ENCODE data around the gene SETD7.

The SETD7 gene

DNA sequence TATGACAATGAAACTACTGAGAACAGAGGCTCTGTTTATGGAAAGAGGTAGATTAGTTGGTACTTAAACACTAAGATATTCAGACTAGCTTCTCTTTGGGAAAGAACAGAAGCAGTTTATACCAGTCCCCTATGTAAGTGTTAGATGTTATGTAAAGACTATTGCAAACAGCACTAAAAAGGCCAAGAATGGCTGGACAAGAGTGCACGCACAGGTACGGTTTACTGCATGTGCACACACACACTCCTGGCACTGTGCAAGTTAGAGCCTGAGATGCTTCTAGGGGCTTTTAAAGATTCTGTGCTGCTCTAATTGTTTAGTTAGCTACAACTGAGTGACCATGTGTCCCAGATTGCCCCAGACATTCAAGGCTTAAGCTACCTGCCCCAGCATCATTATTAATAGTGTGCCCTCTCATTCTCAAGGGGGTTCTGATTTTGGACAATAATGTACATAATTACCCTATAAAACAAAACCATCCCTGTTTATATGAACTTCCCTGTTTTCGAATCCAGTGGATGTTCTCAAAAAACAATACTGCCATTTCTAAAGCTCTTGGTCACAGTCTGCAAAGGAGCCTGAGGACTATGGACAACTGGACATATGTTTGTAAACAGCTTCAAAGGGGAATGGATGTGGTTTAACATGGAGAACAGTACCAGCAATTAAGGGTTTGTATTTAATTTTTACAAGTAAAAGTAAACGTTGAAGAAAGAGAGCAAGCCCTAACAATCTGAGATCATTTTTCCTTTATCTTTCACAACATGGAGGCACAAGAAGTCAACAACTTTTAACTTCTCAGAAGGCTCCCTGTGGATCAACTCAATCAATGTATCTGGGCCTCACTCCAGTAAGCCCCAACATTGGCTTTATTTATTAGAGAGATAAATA is 2.0 kb downstream of the SETD7 start:
- no peak for ATAC-seq
- TF ChIP-seq PPARA (CRISPR knock-in tag; IDR thresholded peaks at IDR 0.05; ENCODE audit: borderline replicate concordance) (no peak), ZNF70 (CRISPR knock-in tag; IDR thresholded peaks at IDR 0.05) (no peak), ZFP30 (CRISPR knock-in tag; IDR thresholded peaks at IDR 0.05) (no peak), ESRRG (CRISPR knock-in tag; IDR thresholded peaks at IDR 0.05) (no peak), ZFP3 (CRISPR knock-in tag; IDR thresholded peaks at IDR 0.05) (no peak), ZNF8 (CRISPR knock-in tag; IDR thresholded peaks at IDR 0.05) (no peak), TCF4 (CRISPR knock-in tag; IDR thresholded peaks at IDR 0.05; ENCODE audit: borderline replicate concordance) (no peak), TSHZ2 (CRISPR knock-in tag; IDR thresholded peaks at IDR 0.05) (no peak), CSRNP3 (CRISPR knock-in tag; IDR thresholded peaks at IDR 0.05) (no peak), ISL1 (CRISPR knock-in tag; IDR thresholded peaks at IDR 0.05) (no peak), CSDC2 (CRISPR knock-in tag; IDR thresholded peaks at IDR 0.05) (no peak), OSR1 (CRISPR knock-in tag; IDR thresholded peaks at IDR 0.05) (no peak), RARB (CRISPR knock-in tag; IDR thresholded peaks at IDR 0.05) (no peak), SNAI2 (CRISPR knock-in tag; IDR thresholded peaks at IDR 0.05) (no peak), ZNF565 (CRISPR knock-in tag; conservative IDR thresholded peaks at IDR 0.05; ENCODE audit: low read depth) (no peak)
- TF ChIP-seq, protein P1, sequence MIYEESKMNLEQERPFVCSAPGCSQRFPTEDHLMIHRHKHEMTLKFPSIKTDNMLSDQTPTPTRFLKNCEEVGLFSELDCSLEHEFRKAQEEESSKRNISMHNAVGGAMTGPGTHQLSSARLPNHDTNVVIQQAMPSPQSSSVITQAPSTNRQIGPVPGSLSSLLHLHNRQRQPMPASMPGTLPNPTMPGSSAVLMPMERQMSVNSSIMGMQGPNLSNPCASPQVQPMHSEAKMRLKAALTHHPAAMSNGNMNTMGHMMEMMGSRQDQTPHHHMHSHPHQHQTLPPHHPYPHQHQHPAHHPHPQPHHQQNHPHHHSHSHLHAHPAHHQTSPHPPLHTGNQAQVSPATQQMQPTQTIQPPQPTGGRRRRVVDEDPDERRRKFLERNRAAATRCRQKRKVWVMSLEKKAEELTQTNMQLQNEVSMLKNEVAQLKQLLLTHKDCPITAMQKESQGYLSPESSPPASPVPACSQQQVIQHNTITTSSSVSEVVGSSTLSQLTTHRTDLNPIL (CRISPR knock-in tag; IDR thresholded peaks at IDR 0.05; ENCODE audit: low read depth) = no peak
- TF ChIP-seq, protein P2, sequence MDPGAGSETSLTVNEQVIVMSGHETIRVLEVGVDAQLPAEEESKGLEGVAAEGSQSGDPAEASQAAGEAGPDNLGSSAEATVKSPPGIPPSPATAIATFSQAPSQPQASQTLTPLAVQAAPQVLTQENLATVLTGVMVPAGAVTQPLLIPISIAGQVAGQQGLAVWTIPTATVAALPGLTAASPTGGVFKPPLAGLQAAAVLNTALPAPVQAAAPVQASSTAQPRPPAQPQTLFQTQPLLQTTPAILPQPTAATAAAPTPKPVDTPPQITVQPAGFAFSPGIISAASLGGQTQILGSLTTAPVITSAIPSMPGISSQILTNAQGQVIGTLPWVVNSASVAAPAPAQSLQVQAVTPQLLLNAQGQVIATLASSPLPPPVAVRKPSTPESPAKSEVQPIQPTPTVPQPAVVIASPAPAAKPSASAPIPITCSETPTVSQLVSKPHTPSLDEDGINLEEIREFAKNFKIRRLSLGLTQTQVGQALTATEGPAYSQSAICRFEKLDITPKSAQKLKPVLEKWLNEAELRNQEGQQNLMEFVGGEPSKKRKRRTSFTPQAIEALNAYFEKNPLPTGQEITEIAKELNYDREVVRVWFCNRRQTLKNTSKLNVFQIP (CRISPR knock-in tag; IDR thresholded peaks at IDR 0.05; ENCODE audit: borderline replicate concordance, low read depth) = no peak

DNA sequence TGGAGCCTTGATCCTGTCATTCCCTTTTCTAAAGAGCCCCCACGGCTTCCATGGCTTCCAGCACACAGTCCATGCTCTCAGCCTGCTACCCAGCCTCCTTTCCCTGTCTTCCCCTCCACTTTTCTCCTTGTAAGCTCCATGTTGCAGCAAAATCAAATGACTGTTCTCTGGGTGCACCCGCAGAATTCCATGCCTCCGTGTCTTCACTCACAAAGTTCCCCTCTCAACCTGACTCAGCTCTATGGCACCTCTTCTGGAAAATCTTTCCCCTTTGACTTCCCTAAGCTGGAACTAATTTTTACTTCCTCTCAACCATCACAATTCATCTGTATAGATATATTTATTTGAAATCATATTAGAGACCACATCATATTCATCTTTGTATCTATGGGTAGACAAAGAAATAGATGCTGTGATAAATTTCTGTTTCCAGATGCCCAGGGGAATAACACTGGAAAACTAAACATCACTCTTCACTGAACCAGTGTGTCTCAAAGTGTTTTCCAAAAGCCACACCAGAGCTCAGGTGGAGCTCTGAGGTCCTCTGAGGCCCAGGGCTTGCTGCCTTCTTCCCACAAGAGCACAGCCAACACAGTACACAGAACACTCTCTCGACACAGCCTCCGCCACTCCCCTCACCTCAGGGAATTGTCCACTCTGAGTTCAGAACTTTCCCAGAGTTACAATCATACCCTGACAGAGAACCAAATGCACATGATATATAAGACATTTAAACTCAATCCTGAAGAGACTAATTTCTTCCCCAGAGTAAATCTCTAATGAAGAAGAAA is 3.3 kb downstream of the SETD7 start:
- no peak for ATAC-seq
- no peak for TF ChIP-seq RARB (CRISPR knock-in tag; IDR thresholded peaks at IDR 0.05)
- TF ChIP-seq, protein P1 (CRISPR knock-in tag; IDR thresholded peaks at IDR 0.05; ENCODE audit: low read depth) = no peak
- TF ChIP-seq TSHZ2 (CRISPR knock-in tag; IDR thresholded peaks at IDR 0.05) = no peak
- no peak for TF ChIP-seq CSDC2 (CRISPR knock-in tag; IDR thresholded peaks at IDR 0.05)
- no peak for TF ChIP-seq OSR1 (CRISPR knock-in tag; IDR thresholded peaks at IDR 0.05)
- TF ChIP-seq TCF4 (CRISPR knock-in tag; IDR thresholded peaks at IDR 0.05; ENCODE audit: borderline replicate concordance) = no peak
- TF ChIP-seq ZFP30 (CRISPR knock-in tag; IDR thresholded peaks at IDR 0.05) = no peak
- TF ChIP-seq BACH2 (CRISPR knock-in tag; IDR thresholded peaks at IDR 0.05; ENCODE audit: borderline replicate concordance) = no peak
- TF ChIP-seq ZFP3 (CRISPR knock-in tag; IDR thresholded peaks at IDR 0.05) = no peak
- TF ChIP-seq CSRNP3 (CRISPR knock-in tag; IDR thresholded peaks at IDR 0.05) = no peak
